Activated CD8-positive, alpha-beta memory T cell treated with anti-CD3 and anti-CD28 coated beads, Interleukin-2, amount 50 U/mL, for 24 hours (primary cell): ENCODE data around the gene DCTN5.
"Not testable (repeated sequence)": the region's sequence is repeated elsewhere in the genome, so short reads cannot be mapped to it uniquely, and the experiment has no call there.

ENCODE experiments used
- DNase-seq: peaks from one replicate; pipeline ENCODE4 v3.0.0-alpha.2; 2020; ENCODE audit errors: extremely low read depth

DCTN5 gene

GRCh38 chr16:23694265-23694643, 53.0 kb downstream of the DCTN5 start:
- no peak for DNase-seq

GRCh38 chr16:23694644-23695373, 53.5 kb downstream of the DCTN5 start:
- DNase-seq, result no peak

- no peak for DNase-seq
Measured at GRCh38 chr16:23695756-23696155, 54.5 kb downstream of the DCTN5 start.

GRCh38 chr16:23699100-23699499, 57.8 kb downstream of the DCTN5 start:
- no peak for DNase-seq

- DNase-seq, result no peak
Measured at GRCh38 chr16:23700093-23700492, 58.8 kb downstream of the DCTN5 start.

- no peak for DNase-seq
Measured at GRCh38 chr16:23700509-23700908, 59.2 kb downstream of the DCTN5 start.

- DNase-seq, result no peak
Measured at GRCh38 chr16:23701045-23701444, 59.8 kb downstream of the DCTN5 start.

GRCh38 chr16:23702951-23703350, 61.7 kb downstream of the DCTN5 start:
- DNase-seq, result no peak

- DNase-seq, result no peak
Measured at GRCh38 chr16:23704772-23705516, 63.7 kb downstream of the DCTN5 start.

- no peak for DNase-seq
Measured at GRCh38 chr16:23705517-23705902, 64.2 kb downstream of the DCTN5 start.

- no peak for DNase-seq
Measured at GRCh38 chr16:23706439-23706838, 65.2 kb downstream of the DCTN5 start.

- DNase-seq, result no peak
Measured at GRCh38 chr16:23709536-23709935, 68.3 kb downstream of the DCTN5 start.

- no peak for DNase-seq
Measured at GRCh38 chr16:23710008-23710407, 68.7 kb downstream of the DCTN5 start.

GRCh38 chr16:23710504-23710903, 69.2 kb downstream of the DCTN5 start:
- no peak for DNase-seq

- no peak for DNase-seq
Measured at GRCh38 chr16:23711785-23712184, 70.5 kb downstream of the DCTN5 start.

- DNase-seq, result no peak
Measured at GRCh38 chr16:23712976-23713375, 71.7 kb downstream of the DCTN5 start, which contains the start of gene ERN2. Gene ERN2, minus strand, starts transcription at chr16:23713222. Its CDS starts 35 bp downstream, at chr16:23713187.

- DNase-seq, result no peak
Measured at GRCh38 chr16:23716484-23716883, 75.2 kb downstream of the DCTN5 start.

GRCh38 chr16:23722613-23723240, 81.5 kb downstream of the DCTN5 start:
- not testable (repeated sequence) for DNase-seq

- DNase-seq, result no peak
Measured at GRCh38 chr16:23724096-23724784, 83.0 kb downstream of the DCTN5 start.

- DNase-seq, result no peak
Measured at GRCh38 chr16:23724785-23725131, 83.5 kb downstream of the DCTN5 start.

- DNase-seq, result no peak
Measured at GRCh38 chr16:23726710-23727109, 85.4 kb downstream of the DCTN5 start.
